Ishikawa (cell line): ENCODE measurements around the gene GOLGB1.

ENCODE experiments used
- CEBPB ChIP-seq: IDR thresholded peaks from 2 replicates; pipeline ENCODE4 v1.6.1; 2012
- CREB1 ChIP-seq: IDR thresholded peaks from 2 replicates; pipeline ENCODE4 v1.6.1; 2012; ENCODE audit warnings: low read depth
- EGR1 ChIP-seq: IDR thresholded peaks from 2 replicates; pipeline ENCODE4 v1.6.1; 2012
- EP300 ChIP-seq: IDR thresholded peaks from 2 replicates; pipeline ENCODE4 v1.6.1; 2012; ENCODE audit warnings: borderline replicate concordance
- FOXM1 ChIP-seq: IDR thresholded peaks from 2 replicates; pipeline ENCODE4 v1.6.1; 2012; ENCODE audit warnings: low read depth, borderline replicate concordance
- MAX ChIP-seq: IDR thresholded peaks from 2 replicates; pipeline ENCODE4 v1.6.1; 2012
- NFIC ChIP-seq: IDR thresholded peaks from 2 replicates; pipeline ENCODE4 v1.6.1; 2012
- RAD21 ChIP-seq: IDR thresholded peaks from 2 replicates; pipeline ENCODE4 v1.6.1; 2012; ENCODE audit warnings: low read depth
- REST ChIP-seq: IDR thresholded peaks from 2 replicates; pipeline ENCODE4 v1.6.1; 2012; ENCODE audit warnings: low read depth, mild to moderate bottlenecking
- TAF1 ChIP-seq: IDR thresholded peaks from 2 replicates; pipeline ENCODE4 v1.6.1; 2012; ENCODE audit warnings: low read depth, mild to moderate bottlenecking
- TCF12 ChIP-seq: IDR thresholded peaks from 2 replicates; pipeline ENCODE4 v1.6.1; 2012; ENCODE audit warnings: low read depth
- TEAD4 ChIP-seq: IDR thresholded peaks from 2 replicates; pipeline ENCODE4 v1.6.1; 2012
- USF1 ChIP-seq: IDR thresholded peaks from 2 replicates; pipeline ENCODE4 v1.6.1; 2012
- YY1 ChIP-seq: IDR thresholded peaks from 2 replicates; pipeline ENCODE4 v1.6.1; 2012; ENCODE audit warnings: low read depth
- ZBTB7A ChIP-seq: IDR thresholded peaks from 2 replicates; pipeline ENCODE4 v1.6.1; 2012; ENCODE audit warnings: low read depth

GOLGB1 gene

GRCh38 chr3:121629601-121630000 lies 119.9 kb downstream of the GOLGB1 start:
- TF ChIP-seq EGR1 (no peak), CEBPB (no peak), EP300 (no peak), REST (no peak), ZBTB7A (no peak), TCF12 (no peak), NFIC (no peak), YY1 (no peak), TAF1 (no peak), RAD21 (no peak), CREB1 (no peak), USF1 (no peak)

GRCh38 chr3:121627622-121628021 lies 121.9 kb downstream of the GOLGB1 start:
- TF ChIP-seq RAD21: no peak

GRCh38 chr3:121627211-121627610 lies 122.3 kb downstream of the GOLGB1 start:
- TF ChIP-seq NFIC (no peak), CEBPB (no peak), TCF12 (no peak)

GRCh38 chr3:121626495-121626894 lies 123.0 kb downstream of the GOLGB1 start:
- TF ChIP-seq ZBTB7A (no peak), RAD21 (no peak), REST (no peak), TCF12 (no peak), CREB1 (no peak), MAX (no peak), FOXM1 (no peak), USF1 (no peak), EP300 (no peak), CEBPB (no peak), TEAD4 (no peak), NFIC (no peak), EGR1 (no peak), TAF1 (no peak), YY1 (no peak)

GRCh38 chr3:121624147-121624899 lies 125.2 kb downstream of the GOLGB1 start:
- no peak for TF ChIP-seq USF1
- TF ChIP-seq RAD21: no peak
- TF ChIP-seq TAF1: no peak
- no peak for TF ChIP-seq YY1
- TF ChIP-seq EGR1: no peak

- TF ChIP-seq USF1 (no peak), CREB1 (no peak), CEBPB (no peak), MAX (no peak), TEAD4 (no peak), TAF1 (no peak), ZBTB7A (no peak), REST (no peak), FOXM1 (no peak)
Measured at GRCh38 chr3:121621491-121621890, 128.1 kb downstream of the GOLGB1 start.
